Esophagus muscularis mucosa (tissue), 4 donors: ENCODE results near the gene PAQR7. TPM values are rescaled to one million over a fixed set of nuclear protein-coding genes. Genes with fewer than 3 reads are reported as not detected.

Experiments used
- DNase-seq: peaks from one replicate; pipeline ENCODE4 v3.0.0-alpha.2; 2017; ENCODE audit errors: extremely low spot score
- H3K27ac ChIP-seq, 4 donors: fragments of 200-600 bp; sonication (generic); replicated peaks in 1 of 4; 1 replicate in 3 of 4; 2 replicates in 1 of 4; pipeline ENCODE4 v1.5.1; 2016 to 2019; ENCODE audit warnings: mild to moderate bottlenecking in 1 of 4
- H3K27me3 ChIP-seq, 4 donors: fragments of 200-600 bp; sonication (generic); one replicate each; pipeline versions ENCODE4 v1.5.1 to v1.6.0; 2016 to 2019
- H3K36me3 ChIP-seq, 4 donors: fragments of 200-600 bp; sonication (generic); one replicate each; pipeline ENCODE4 v1.5.1; 2016 to 2019
- H3K4me1 ChIP-seq, 4 donors: fragments of 200-600 bp; sonication (generic); one replicate each; pipeline ENCODE4 v1.5.1; 2016 to 2019
- H3K4me3 ChIP-seq, 4 donors: fragments of 200-600 bp; sonication (generic); 1 replicate in 2 of 4; 2 replicates in 2 of 4; pipeline ENCODE4 v1.5.1; 2016 to 2019; ENCODE audit warnings: mild to moderate bottlenecking in 4 of 4, moderate library complexity in 1 of 4
- H3K9me3 ChIP-seq, 4 donors: fragments of 200-600 bp; sonication (generic); 1 replicate in 3 of 4; 2 replicates in 1 of 4; pipeline ENCODE4 v1.5.1; 2016 to 2019
- EP300 ChIP-seq: sonication (generic); formaldehyde crosslinking; IDR thresholded peaks from one replicate; pipeline ENCODE4 v1.6.1; 2017; ENCODE audit warnings: antibody characterized with exemption
- POLR2A ChIP-seq: fragments of 450-650 bp; IDR thresholded peaks from one replicate; pipeline ENCODE4 v1.6.1; 2017; ENCODE audit warnings: antibody characterized with exemption, moderate library complexity, mild to moderate bottlenecking, low read depth
- POLR2AphosphoS5 ChIP-seq, 2 donors: sonication (generic); formaldehyde crosslinking; IDR thresholded peaks; one replicate each; pipeline ENCODE4 v1.6.1; 2017; ENCODE audit warnings: antibody characterized with exemption in 2 of 2
- whole genome bisulfite sequencing: methylation state at CpG from one replicate; pipeline ENCODE4 v1.1.5; 2018; 5-methylcytosine and 5-hydroxymethylcytosine counted together
- intact Hi-C: fragments of 100-400 bp; cut with DNase I; formaldehyde crosslinking; loops from one replicate; pipeline ENCODE4 v1.15.1; 2023
- total RNA-seq, 4 donors: library from RNA; depleted of rRNA; stranded (reverse); fragments of >200 nt; gene quantifications; one replicate each; pipeline versions ENCODE4 v1.1.0 to v1.2.1, GENCODE V29; 2016
- TF ChIP-seq, protein P1 (sequence below), 3 experiments: fragments of 200-600 bp in 2 of 3; fragments of 450-650 bp in 1 of 3; sonication (generic) in 2 of 3; IDR thresholded peaks; one replicate each; pipeline ENCODE4 v1.5.1; 2017 to 2019; ENCODE audit warnings: antibody characterized with exemption in 3 of 3, mild to moderate bottlenecking in 2 of 3, moderate library complexity in 1 of 3

The PAQR7 gene
- total RNA-seq, 4 donors from 2014 or later: 4.6 to 9.3 (median 8.0) TPM

DNA sequence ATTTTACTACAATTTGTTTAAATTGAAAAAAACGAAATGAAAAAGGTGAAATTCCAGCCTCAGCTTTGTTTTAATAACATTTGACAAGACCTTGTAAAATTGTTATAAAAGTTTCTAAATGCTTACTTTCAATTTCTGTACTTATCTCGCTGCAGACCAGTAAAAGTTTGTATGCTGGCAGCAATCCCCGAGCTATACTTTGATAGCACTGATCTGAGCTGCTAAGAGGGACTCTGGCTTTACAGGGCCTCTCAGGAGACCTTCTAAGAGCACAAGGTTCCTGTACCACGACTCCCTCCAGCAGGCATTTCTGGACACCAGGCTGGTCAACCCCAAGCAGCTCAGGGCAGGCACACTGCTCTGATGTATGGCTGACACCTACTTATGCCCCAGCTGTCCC lies 17.6 kb upstream of the PAQR7 start:
- DNase-seq: no peak
- peaks cover 10 to 39% (median 37%) of the 10 kb centered on the region in 4 donors for H3K4me1 ChIP-seq
- no peaks in the 10 kb centered on the region for H3K9me3 ChIP-seq
- no peak overlapping the region for H3K4me3 ChIP-seq
- peaks cover 0 to 4% (median 0%) of the 10 kb centered on the region in 4 donors for H3K36me3 ChIP-seq
- no peak for TF ChIP-seq POLR2AphosphoS5 (IDR thresholded peaks at IDR 0.05)
- TF ChIP-seq POLR2A: no peak
- TF ChIP-seq, protein P1, sequence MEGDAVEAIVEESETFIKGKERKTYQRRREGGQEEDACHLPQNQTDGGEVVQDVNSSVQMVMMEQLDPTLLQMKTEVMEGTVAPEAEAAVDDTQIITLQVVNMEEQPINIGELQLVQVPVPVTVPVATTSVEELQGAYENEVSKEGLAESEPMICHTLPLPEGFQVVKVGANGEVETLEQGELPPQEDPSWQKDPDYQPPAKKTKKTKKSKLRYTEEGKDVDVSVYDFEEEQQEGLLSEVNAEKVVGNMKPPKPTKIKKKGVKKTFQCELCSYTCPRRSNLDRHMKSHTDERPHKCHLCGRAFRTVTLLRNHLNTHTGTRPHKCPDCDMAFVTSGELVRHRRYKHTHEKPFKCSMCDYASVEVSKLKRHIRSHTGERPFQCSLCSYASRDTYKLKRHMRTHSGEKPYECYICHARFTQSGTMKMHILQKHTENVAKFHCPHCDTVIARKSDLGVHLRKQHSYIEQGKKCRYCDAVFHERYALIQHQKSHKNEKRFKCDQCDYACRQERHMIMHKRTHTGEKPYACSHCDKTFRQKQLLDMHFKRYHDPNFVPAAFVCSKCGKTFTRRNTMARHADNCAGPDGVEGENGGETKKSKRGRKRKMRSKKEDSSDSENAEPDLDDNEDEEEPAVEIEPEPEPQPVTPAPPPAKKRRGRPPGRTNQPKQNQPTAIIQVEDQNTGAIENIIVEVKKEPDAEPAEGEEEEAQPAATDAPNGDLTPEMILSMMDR (IDR thresholded peaks at IDR 0.05): no peak
- no peak for TF ChIP-seq EP300
- peak overlapping the region; percentile 78 to 91 (median 82) for H3K27ac ChIP-seq
- intact Hi-C loops: no loop called here
- 54% methylated on average over 3 of the region's 4 CpGs for WGBS
- no peaks in the 10 kb centered on the region for H3K27me3 ChIP-seq

GRCh38 chr1:25891606-25892005 lies 16.1 kb upstream of the PAQR7 start:
- no peaks in the 10 kb centered on the region for H3K9me3 ChIP-seq
- intact Hi-C loops: no loop called here
- no peaks in the 10 kb centered on the region for H3K27me3 ChIP-seq
- no peak for DNase-seq
- H3K36me3 ChIP-seq: no peaks in the 10 kb centered on the region
- TF ChIP-seq EP300 (no peak), POLR2AphosphoS5 (IDR thresholded peaks at IDR 0.05) (no peak), POLR2A (no peak)
- TF ChIP-seq, protein P1 (IDR thresholded peaks at IDR 0.05): no peak
- no peak overlapping the region for H3K4me3 ChIP-seq
- WGBS: 72% methylated on average over 5 of the region's 5 CpGs
- H3K27ac ChIP-seq: peak overlapping the region; percentile 15 to 91 (median 79)
- H3K4me1 ChIP-seq: peaks cover 10 to 39% (median 37%) of the 10 kb centered on the region in 4 donors

DNA sequence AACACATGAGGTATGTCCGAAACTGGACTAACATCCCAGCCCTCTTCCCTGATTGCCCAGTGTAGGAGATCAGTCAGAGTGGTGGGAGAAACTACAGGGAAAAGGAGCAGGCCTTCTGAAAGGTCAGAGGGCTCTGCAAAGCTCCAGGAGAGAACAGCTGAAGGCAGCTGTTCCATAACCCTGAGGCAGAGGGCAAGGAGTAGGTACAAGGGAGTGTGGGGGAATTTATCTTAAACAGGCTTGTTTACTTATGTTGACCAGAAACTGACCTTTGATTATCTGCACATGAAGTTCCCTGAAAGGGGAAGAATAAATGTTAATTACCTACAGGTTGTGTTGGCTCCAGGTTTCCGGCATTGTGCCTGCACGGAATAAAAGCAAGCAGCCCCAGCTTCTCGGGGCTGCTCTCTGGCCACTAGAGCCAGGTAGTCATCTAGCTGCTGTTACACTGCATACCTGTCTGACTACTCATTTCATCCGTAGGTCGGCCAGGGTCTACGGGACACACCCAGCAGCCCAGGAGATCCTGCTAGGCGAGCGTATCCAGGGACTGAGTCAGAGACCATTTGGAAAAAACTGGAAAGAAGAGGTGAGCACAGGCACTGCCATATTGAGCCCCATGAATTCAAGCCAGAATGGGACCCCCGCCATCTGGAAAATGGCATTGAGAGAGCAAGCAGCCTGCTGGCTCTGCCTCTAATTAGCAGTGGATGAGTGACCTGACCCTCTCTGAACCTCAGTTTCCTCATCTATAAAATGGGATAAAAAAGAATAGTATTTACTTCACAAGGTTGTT lies 14.9 kb upstream of the PAQR7 start:
- Histone ChIP-seq H3K4me1 (peaks cover 4 to 30% (median 28%) of the 10 kb centered on the region in 4 donors), H3K27me3 (no peaks in the 10 kb centered on the region), H3K4me3 (no peak overlapping the region), H3K27ac (no peak overlapping the region), H3K36me3 (no peaks in the 10 kb centered on the region), H3K9me3 (no peaks in the 10 kb centered on the region)
- no peak for TF ChIP-seq POLR2AphosphoS5 (IDR thresholded peaks at IDR 0.05)
- TF ChIP-seq POLR2A: no peak
- TF ChIP-seq EP300: no peak
- TF ChIP-seq, protein P1 (IDR thresholded peaks at IDR 0.05): no peak
- no peak for DNase-seq
- intact Hi-C loops: no loop called here
- WGBS: 83% methylated on average over 9 of the region's 10 CpGs

DNA sequence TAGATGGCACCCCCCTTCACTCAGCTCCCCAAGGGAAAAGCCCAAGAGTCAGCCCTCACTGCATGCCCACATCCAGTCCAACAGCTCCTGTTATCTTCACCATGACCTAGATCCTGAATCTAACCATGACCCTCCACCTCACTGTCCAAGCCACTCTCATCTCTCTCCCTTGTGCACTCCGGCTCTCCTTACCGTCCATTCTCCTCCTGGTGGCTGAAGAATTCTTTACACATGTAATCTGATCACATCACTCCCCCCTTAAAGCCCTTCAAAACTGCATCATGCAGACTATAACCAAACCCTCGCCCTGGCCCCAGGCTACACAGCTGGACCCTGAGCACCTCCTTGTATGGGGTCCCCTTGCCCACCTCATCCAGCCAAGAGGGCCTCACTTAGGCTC lies 14.0 kb upstream of the PAQR7 start:
- Histone ChIP-seq H3K9me3 (no peaks in the 10 kb centered on the region), H3K4me1 (peaks cover 0 to 24% (median 23%) of the 10 kb centered on the region in 4 donors), H3K36me3 (no peaks in the 10 kb centered on the region), H3K27ac (no peak overlapping the region), H3K27me3 (no peaks in the 10 kb centered on the region), H3K4me3 (no peak overlapping the region)
- TF ChIP-seq, protein P1 (IDR thresholded peaks at IDR 0.05): no peak
- TF ChIP-seq POLR2A (no peak), POLR2AphosphoS5 (IDR thresholded peaks at IDR 0.05) (no peak), EP300 (no peak)
- intact Hi-C loops: no loop called here
- no peak for DNase-seq
- WGBS: 88% methylated on average over 3 of the region's 3 CpGs
